HEK293 (cell line): ENCODE data around the gene C9orf57.

Experiments used
- MYNN ChIP-seq: fragments of 450-650 bp; formaldehyde crosslinking; IDR thresholded peaks from 2 replicates; pipeline ENCODE4 v1.5.1; 2016; ENCODE audit warnings: missing biosample characterization, missing genetic modification characterization, borderline replicate concordance
- ZNF121 ChIP-seq: fragments of 450-650 bp; formaldehyde crosslinking; IDR thresholded peaks from 2 replicates; pipeline ENCODE4 v1.5.1; 2016; ENCODE audit warnings: missing biosample characterization, missing genetic modification characterization
- ZNF548 ChIP-seq: fragments of 450-650 bp; formaldehyde crosslinking; IDR thresholded peaks from 2 replicates; pipeline ENCODE4 v1.5.1; 2016; ENCODE audit warnings: missing biosample characterization, missing genetic modification characterization
- ZNF843 ChIP-seq: fragments of 450-650 bp; formaldehyde crosslinking; IDR thresholded peaks from 2 replicates; pipeline ENCODE4 v1.5.1; 2016; ENCODE audit warnings: missing biosample characterization, missing genetic modification characterization
- TF ChIP-seq, protein P1 (sequence below): fragments of 450-650 bp; formaldehyde crosslinking; IDR thresholded peaks from 2 replicates; pipeline ENCODE4 v1.5.1; 2016; ENCODE audit warnings: missing biosample characterization, missing genetic modification characterization
- TF ChIP-seq, protein P2 (sequence below): fragments of 450-650 bp; formaldehyde crosslinking; IDR thresholded peaks from 2 replicates; pipeline ENCODE4 v1.5.1; 2016; ENCODE audit warnings: missing biosample characterization, missing genetic modification characterization

DNA sequence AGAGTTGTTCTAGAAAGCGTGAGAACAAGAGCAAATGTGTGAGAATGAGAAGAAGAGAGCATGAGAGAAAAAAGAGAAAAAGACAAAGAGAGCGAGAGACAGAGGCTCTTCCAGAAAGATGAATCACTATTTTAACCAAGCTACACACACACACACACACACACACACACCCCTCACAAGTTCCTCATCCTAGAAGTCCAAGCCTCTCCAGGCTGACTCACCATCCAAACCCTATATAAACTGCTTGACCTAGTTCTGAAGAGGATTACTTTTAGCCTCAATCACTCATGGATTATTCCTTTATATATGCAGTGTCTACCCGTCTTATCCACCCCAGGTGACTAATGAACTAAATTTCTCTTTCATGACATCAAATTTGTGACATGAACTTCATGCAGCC lies 37.6 kb downstream of the C9orf57 start:
- TF ChIP-seq, protein P1, sequence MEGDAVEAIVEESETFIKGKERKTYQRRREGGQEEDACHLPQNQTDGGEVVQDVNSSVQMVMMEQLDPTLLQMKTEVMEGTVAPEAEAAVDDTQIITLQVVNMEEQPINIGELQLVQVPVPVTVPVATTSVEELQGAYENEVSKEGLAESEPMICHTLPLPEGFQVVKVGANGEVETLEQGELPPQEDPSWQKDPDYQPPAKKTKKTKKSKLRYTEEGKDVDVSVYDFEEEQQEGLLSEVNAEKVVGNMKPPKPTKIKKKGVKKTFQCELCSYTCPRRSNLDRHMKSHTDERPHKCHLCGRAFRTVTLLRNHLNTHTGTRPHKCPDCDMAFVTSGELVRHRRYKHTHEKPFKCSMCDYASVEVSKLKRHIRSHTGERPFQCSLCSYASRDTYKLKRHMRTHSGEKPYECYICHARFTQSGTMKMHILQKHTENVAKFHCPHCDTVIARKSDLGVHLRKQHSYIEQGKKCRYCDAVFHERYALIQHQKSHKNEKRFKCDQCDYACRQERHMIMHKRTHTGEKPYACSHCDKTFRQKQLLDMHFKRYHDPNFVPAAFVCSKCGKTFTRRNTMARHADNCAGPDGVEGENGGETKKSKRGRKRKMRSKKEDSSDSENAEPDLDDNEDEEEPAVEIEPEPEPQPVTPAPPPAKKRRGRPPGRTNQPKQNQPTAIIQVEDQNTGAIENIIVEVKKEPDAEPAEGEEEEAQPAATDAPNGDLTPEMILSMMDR: no peak
- TF ChIP-seq ZNF548 (tag by site-specific recombination): no peak
- no peak for TF ChIP-seq MYNN
- TF ChIP-seq ZNF843 (tag by site-specific recombination): no peak
- no peak for TF ChIP-seq ZNF121 (tag by site-specific recombination)
- TF ChIP-seq, protein P2, sequence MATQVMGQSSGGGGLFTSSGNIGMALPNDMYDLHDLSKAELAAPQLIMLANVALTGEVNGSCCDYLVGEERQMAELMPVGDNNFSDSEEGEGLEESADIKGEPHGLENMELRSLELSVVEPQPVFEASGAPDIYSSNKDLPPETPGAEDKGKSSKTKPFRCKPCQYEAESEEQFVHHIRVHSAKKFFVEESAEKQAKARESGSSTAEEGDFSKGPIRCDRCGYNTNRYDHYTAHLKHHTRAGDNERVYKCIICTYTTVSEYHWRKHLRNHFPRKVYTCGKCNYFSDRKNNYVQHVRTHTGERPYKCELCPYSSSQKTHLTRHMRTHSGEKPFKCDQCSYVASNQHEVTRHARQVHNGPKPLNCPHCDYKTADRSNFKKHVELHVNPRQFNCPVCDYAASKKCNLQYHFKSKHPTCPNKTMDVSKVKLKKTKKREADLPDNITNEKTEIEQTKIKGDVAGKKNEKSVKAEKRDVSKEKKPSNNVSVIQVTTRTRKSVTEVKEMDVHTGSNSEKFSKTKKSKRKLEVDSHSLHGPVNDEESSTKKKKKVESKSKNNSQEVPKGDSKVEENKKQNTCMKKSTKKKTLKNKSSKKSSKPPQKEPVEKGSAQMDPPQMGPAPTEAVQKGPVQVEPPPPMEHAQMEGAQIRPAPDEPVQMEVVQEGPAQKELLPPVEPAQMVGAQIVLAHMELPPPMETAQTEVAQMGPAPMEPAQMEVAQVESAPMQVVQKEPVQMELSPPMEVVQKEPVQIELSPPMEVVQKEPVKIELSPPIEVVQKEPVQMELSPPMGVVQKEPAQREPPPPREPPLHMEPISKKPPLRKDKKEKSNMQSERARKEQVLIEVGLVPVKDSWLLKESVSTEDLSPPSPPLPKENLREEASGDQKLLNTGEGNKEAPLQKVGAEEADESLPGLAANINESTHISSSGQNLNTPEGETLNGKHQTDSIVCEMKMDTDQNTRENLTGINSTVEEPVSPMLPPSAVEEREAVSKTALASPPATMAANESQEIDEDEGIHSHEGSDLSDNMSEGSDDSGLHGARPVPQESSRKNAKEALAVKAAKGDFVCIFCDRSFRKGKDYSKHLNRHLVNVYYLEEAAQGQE (tag by site-specific recombination): no peak
